ENCODE results near the gene CRB1. TPM values are rescaled to one million over a fixed set of nuclear protein-coding genes. Genes with fewer than 3 reads are reported as not detected.
"Not testable (repeated sequence)": the region's sequence is repeated elsewhere in the genome, so short reads cannot be mapped to it uniquely, and the experiment has no call there.

Gene CRB1
- polyA plus RNA-seq, 1 donor = 3.3 TPM

- no peak for DNase-seq
Observed at GRCh38 chr1:197463142-197463541, 195.1 kb downstream of the CRB1 start.

DNA sequence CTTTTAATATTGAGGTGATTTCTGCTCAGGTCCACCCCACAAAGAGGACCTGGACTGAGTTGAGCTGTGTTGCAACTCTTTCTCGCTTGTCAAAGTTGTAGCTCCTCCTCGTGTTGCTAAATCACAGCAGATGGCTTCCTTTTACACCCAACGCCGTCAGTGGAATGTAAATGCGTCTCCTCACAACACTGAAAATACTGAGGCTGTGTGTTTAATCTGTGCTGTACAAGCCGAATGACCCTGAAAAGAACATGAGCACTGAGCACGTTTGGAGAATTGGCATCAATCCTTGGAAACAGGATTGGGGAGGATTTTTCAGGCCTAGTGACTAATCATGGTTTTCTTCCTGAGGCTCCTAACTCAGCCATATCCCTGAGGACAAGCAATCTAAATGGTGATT, 196.0 kb downstream of the CRB1 start:
- DNase-seq = peak; percentile 54

- DNase-seq = no peak
Observed at GRCh38 chr1:197465528-197466327, 197.7 kb downstream of the CRB1 start.

- DNase-seq = no peak
Observed at GRCh38 chr1:197466813-197467212, 198.8 kb downstream of the CRB1 start.

DNA sequence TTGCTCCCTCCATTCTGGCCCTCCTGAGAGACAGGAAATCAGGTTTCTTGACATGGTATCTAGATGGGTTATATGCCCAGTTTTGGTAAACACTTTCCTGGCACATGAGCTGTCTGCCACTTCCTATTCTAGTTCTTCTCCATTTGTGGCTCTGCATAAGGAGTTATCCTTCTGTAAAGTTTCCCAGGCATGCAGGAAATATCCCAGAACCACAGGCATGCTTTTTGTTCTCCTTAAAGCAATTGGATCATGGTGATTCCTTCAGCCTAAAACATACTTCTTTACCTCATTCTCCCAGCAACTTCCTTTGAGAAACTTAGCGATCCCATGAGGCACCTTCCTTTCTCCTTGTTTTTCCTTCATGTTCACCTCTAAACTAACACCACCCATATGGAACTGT, 199.8 kb downstream of the CRB1 start:
- no peak for DNase-seq

- no peak for DNase-seq
Observed at GRCh38 chr1:197468543-197469175, 200.6 kb downstream of the CRB1 start.

DNA sequence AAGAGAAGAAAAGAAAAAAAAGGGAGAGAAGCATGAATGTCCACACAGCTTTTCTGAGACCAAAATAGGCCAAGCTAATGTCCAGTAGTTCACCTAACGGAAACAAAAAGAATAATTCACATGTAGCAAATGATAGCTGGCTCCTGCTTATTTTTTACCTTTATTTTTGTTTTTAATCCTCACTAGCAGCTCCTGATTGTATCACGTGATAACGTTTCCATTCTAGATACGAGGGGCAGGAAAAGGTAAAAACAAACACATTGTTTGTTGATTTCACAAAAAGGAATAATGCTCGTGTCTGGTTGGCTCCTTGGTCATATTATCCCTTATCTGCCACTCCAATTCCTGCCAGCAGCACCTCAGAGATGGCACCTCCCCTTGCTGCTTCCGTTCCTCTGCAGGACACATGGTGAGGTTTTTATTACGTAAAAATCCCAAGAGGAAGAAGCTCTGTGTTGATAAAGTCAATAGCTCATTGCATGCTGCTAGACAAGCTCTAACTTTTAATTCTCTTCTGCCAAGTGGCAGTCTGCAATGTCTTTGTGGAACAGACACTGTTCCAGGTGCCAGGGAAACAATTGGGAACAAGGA, 201.7 kb downstream of the CRB1 start:
- no peak for DNase-seq

GRCh38 chr1:197470330-197470729, 202.3 kb downstream of the CRB1 start:
- no peak for DNase-seq

GRCh38 chr1:197471248-197471985, 203.4 kb downstream of the CRB1 start:
- no peak for DNase-seq

GRCh38 chr1:197472141-197472540, 204.1 kb downstream of the CRB1 start:
- no peak for DNase-seq

GRCh38 chr1:197480446-197480845, 212.4 kb downstream of the CRB1 start:
- no peak for DNase-seq

DNA sequence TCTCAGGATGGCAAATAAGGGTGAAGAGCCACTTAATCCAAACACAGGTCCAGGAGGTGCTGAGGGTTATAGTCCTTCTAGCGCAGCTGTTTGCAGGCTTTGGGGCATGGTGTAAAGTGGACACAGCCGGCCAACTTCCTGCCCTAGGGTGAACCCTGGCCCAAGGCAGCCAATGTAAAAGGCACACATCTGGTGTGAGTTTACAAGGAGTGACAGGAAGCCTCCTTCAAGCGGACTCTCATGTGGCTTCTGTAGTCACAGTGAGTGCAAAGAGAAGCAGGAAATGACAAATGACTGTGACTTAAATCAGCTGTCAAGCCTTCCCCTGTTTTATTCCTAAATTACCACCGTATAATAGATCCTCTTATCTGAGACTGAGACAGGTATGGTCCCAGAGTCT, 213.0 kb downstream of the CRB1 start:
- no peak for DNase-seq

DNA sequence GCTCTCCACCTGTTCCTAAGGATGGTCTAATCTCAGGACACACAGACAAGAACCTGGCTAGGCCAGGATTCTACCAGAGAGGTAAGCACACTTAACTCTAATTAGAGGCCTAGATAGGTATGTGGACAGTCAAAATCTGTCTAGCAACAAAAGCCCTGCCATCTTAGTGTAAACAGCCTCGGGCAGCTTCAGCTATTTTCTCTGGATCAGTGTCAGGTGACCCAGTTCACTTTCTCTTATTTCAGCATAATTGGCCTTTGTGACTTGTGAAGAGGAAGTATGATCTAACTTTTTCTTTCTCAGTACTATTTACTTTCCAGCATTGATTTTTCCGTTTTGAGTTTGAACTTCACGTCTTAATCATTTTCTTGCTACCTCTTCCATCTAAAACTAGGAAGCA, 217.7 kb downstream of the CRB1 start:
- no peak for DNase-seq

DNA sequence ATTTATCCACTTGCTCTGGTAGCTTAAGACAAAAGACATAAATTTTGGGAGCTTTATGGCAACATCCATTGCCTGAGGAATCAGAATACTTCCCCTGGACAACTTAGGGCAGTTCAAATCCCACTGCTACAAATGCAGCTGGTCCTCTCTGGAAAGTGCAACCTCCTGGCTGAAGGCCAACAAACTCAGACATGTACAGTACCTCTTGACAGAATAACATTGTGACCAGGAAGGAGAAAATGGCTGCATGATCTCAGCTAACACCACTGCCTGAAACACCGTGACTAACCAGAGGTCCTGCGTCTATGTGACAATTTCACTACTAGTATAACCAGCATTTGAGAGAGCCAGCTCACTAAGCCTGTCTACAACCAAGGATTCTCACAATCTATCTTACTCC, 218.9 kb downstream of the CRB1 start:
- no peak for DNase-seq

- not testable (repeated sequence) for DNase-seq
Observed at GRCh38 chr1:197491505-197491904, 223.5 kb downstream of the CRB1 start.

DNA sequence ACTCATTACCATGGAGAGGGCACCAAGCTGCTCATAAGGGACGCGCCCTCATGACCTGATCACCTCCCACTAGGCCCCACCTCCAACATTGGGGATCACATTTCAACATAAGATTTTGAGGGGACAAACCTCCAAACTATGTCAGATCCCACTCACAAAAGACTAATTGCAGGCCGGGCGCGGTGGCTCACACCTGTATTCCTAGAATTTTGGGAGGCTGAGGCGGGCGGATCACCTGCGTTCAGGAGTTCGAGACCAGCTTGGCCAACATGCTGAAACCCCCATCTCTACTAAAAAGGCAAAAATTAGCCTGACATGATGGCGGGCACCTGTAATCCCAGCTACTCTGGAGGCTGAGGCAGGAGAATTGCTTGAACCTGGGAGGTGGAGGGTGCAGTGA, 228.7 kb downstream of the CRB1 start:
- DNase-seq = no peak

DNA sequence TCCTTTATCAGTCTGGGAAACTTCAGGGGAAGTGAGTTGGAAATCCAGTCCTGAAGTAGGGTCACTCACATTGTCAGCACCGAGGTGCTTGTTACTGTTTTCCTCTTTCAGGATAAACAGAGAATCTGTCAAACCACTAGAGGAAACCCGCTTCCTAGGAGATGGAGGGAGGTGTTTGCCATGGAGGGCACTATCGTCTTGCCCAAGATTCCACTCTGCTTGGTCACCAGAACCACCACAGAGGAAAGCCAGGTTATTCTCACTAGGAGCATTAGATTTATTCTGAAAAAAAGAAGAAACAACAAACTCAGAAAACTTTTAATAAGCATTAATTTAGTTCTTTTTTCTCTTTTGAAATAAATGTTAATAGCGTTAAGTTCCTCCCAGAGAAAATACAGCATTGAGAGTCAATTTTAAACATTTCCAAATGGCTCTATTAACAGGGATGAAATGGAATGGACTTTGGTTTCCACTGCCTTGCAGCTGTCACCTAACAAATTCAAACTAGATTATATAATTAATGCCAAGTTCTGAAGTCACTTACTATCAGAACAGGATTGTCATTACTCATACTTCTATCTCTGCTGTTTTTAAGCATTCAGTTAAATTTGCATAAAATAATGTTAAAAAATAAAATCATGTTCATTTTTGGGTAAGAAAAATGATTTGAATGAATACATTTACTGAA, 242.8 kb downstream of the CRB1 start:
- DNase-seq = no peak

DNA sequence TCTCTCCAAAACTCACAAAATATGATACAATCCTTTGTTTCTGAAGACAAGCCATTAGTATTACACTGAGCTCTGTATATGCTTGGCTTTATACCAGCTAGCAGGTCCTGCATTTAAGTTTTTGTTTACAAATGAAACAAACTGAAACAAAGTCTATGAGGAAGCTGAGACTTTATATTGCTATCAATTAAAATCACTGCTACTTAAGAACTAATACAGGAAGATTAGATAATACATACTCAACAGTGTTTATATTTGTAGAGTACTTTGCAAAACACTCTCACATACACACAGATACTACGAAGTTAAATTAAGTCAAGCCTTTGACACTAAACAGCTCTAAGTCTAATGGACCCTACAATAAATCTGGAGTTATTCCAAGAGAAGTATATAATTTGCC, 247.4 kb downstream of the CRB1 start:
- DNase-seq = no peak

- no peak for DNase-seq
Observed at GRCh38 chr1:197519741-197520334, 251.8 kb downstream of the CRB1 start.

DNA sequence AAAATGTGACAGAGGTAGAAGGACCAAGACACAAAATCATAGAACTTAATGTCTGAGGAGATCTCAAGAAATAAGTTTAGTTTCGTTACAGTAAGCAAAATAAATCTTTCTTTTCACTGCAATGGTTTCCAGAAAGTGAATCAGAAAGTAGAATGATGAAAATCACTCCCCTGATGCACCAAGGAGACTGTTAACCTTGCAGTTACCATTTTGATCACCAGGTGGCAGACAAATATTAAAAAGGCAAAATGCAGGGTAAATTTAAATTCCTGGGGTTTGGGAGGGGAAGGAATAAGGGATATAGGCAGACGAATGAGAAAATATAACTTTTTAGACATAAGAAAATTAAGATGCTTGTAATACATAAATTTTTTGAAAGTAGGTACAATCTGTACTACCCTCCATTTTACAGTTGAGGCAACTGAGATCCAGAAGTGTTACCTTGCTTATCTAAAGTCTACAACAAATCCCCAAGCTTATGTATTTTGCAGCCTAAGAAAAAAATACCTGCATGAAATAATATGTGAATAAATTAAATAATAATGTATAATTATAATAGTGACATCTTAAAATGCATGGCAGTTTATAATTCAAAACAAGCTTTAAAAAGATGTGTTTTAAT, 253.2 kb downstream of the CRB1 start:
- DNase-seq = peak; percentile 18

DNA sequence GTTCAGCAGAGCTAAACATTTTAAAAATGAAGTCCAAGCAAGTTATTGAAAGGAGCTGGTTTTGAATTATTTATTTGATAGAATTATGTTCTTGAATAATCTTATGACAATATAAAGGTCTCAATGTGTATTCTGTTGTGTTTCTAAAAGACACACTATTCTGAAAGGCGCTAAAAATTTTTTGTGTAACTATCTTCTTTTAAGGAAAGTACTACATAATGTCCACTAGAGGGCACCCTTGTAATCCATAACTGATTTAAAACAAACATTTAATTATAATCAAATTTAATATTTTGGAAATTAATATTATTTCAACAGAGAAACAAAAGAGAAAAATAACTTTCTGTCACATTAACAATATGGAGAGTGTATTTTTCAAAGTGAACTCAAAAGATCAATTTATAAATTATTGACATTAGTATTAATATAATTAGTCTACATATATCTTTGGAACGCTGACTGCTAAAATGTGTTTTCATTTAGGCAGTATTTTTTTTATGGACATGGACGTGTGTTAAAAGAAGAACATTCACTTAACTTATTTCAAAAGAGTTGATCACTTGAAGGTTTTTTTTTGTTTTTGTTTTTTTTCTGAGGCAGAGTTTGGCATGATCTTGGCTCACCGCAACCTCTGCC, 258.8 kb downstream of the CRB1 start:
- peak; percentile 6 for DNase-seq

All from left kidney (tissue), 2 donors.